Sciatic nerve (tissue), 2 donors: ENCODE data around the gene SPEG. TPM values are rescaled to one million over a fixed set of nuclear protein-coding genes. Genes with fewer than 3 reads are reported as not detected.

Experiments used
- ATAC-seq: fragments of 200-7000 bp; cut with Tn5 transposase; one replicate; pipeline ENCODE4 v1.9.1; 2020; ENCODE audit warnings: mild to moderate bottlenecking, moderate library complexity
- DNase-seq: peaks from one replicate; pipeline ENCODE4 v3.0.0-alpha.2; 2020; ENCODE audit warnings: low spot score
- intact Hi-C: fragments of 100-400 bp; cut with DNase I; formaldehyde crosslinking; loops from one replicate; pipeline ENCODE4 v1.14.2; 2022
- total RNA-seq: library from RNA; stranded (reverse); fragmentation: NEBNext Ultra II Directional; extraction: Animal tissue kit (Norgen Biotek cat#: 25700); gene quantifications from one replicate; pipeline ENCODE4 v1.2.1, GENCODE V29; 2021
- donor health status: DM: no; HTN: no; CAD: no.
- donor health status: DM: no; HTN: no; CAD: no.

The SPEG gene
- total RNA-seq, 1 donor from 2014 or later, result 7.2 TPM

GRCh38 chr2:219419012-219419324 is 15.7 kb upstream of the SPEG start:
- DNase-seq (no peak), ATAC-seq (no peak)
- intact Hi-C loops, result no loop called here

- intact Hi-C loops, result no loop called here
- DNase-seq (no peak), ATAC-seq (no peak)
Measured at GRCh38 chr2:219419331-219420197, 15.1 kb upstream of the SPEG start.

- intact Hi-C loops, result no loop called here
- no peak for DNase-seq
- ATAC-seq, result no peak
Measured at GRCh38 chr2:219420687-219421086, 14.0 kb upstream of the SPEG start.

GRCh38 chr2:219421323-219421722 is 13.3 kb upstream of the SPEG start:
- intact Hi-C loops, result no loop called here
- ATAC-seq (no peak), DNase-seq (no peak)

- DNase-seq (no peak), ATAC-seq (no peak)
- intact Hi-C loops, result no loop called here
Measured at GRCh38 chr2:219422952-219423534, 11.6 kb upstream of the SPEG start.

- no peak for DNase-seq
- no peak for ATAC-seq
- intact Hi-C loops, result no loop called here
Measured at GRCh38 chr2:219423652-219424377, 10.8 kb upstream of the SPEG start.

GRCh38 chr2:219425238-219426067 is 9.2 kb upstream of the SPEG start:
- no peak for DNase-seq
- ATAC-seq, result no peak
- intact Hi-C loops, result no loop called here

- ATAC-seq (no peak), DNase-seq (no peak)
- intact Hi-C loops, result no loop called here
Measured at GRCh38 chr2:219426068-219426443, 8.6 kb upstream of the SPEG start.

- ATAC-seq, result no peak
Measured at GRCh38 chr2:219426534-219427136, 8.0 kb upstream of the SPEG start.

GRCh38 chr2:219428469-219428868 is 6.2 kb upstream of the SPEG start:
- DNase-seq (no peak), ATAC-seq (no peak)

More at GRCh38 chr2:219426534-219427136, 8.0 kb upstream of the SPEG start:
- intact Hi-C loops, result no loop called here
- DNase-seq, result no peak

GRCh38 chr2:219429958-219430606 is 4.6 kb upstream of the SPEG start:
- DNase-seq (no peak), ATAC-seq (no peak)
- intact Hi-C loops, result no loop called here

More at GRCh38 chr2:219428469-219428868, 6.2 kb upstream of the SPEG start:
- intact Hi-C loops, result no loop called here

GRCh38 chr2:219430633-219431615 is 3.7 kb upstream of the SPEG start:
- intact Hi-C loops, result no loop called here
- ATAC-seq (peak; percentile 46), DNase-seq (no peak)

GRCh38 chr2:219433666-219434467 is 776 bp upstream of the SPEG start:
- ATAC-seq (no peak), DNase-seq (no peak)
- intact Hi-C loops, result no loop called here

GRCh38 chr2:219434468-219434717 is 250 bp upstream of the SPEG start:
- intact Hi-C loops, result no loop called here
- no peak for DNase-seq
- no peak for ATAC-seq

- DNase-seq (no peak), ATAC-seq (no peak)
- intact Hi-C loops, result no loop called here
Measured at GRCh38 chr2:219435701-219436100, 1.1 kb downstream of the SPEG start.

GRCh38 chr2:219436491-219436890 is 1.8 kb downstream of the SPEG start:
- DNase-seq, result no peak
- intact Hi-C loops, result no loop called here
- no peak for ATAC-seq

- DNase-seq (no peak), ATAC-seq (no peak)
- intact Hi-C loops, result no loop called here
Measured at GRCh38 chr2:219437141-219437540, 2.5 kb downstream of the SPEG start.
